Kidney (tissue), 14 donors: Measurements from ENCODE around the gene PHACTR1. TPM values are rescaled to one million over a fixed set of nuclear protein-coding genes. Genes with fewer than 3 reads are reported as not detected.
A peak's percentile ranks its signal among the peaks of the same experiment; 100 is the strongest.

ENCODE experiments used
- DNase-seq, 5 donors: peaks; one replicate each; pipeline ENCODE4 v3.0.0-alpha.2; 2013 to 2020
- FAIRE-seq: peaks from 2 replicates; lab custom pipeline; 2012; peaks lifted over from hg19 to GRCh38; lab: Jason Lieb, UNC
- H3K27ac ChIP-seq, 2 donors: one replicate each; pipeline ENCODE4 v1.7.0; 2013; ENCODE audit warnings: low read depth in 2 of 2, low read length in 2 of 2, inconsistent platforms in 1 of 2
- H3K27me3 ChIP-seq: one replicate; pipeline ENCODE4 v1.7.1; 2013; ENCODE audit warnings: low read length, inconsistent platforms; ENCODE audit not compliant: control insufficient read depth, insufficient read depth
- H3K36me3 ChIP-seq, 3 donors: one replicate each; pipeline versions ENCODE4 v1.7.0 to v1.7.1; 2013; ENCODE audit warnings: low read length in 3 of 3, control low read depth in 1 of 3, inconsistent platforms in 1 of 3; ENCODE audit not compliant: insufficient read depth in 3 of 3, control insufficient read depth in 2 of 3
- H3K4me1 ChIP-seq, 3 donors: one replicate each; pipeline versions ENCODE4 v1.7.0 to v1.7.1; 2013; ENCODE audit warnings: low read length in 3 of 3, inconsistent platforms in 1 of 3, low read depth in 1 of 3; ENCODE audit not compliant: control insufficient read depth in 2 of 3, insufficient read depth in 2 of 3
- H3K4me3 ChIP-seq, 3 donors: one replicate each; pipeline versions ENCODE4 v1.7.0 to v1.8.1; 2013; ENCODE audit warnings: low read length in 3 of 3, control low read depth in 1 of 3, inconsistent platforms in 1 of 3
- H3K9ac ChIP-seq, 3 donors: one replicate each; pipeline versions ENCODE4 v1.7.0 to v1.7.1; 2013; ENCODE audit warnings: low read length in 3 of 3, control low read depth in 1 of 3, inconsistent platforms in 1 of 3
- H3K9me3 ChIP-seq, 3 donors: one replicate each; pipeline versions ENCODE4 v1.7.0 to v1.7.1; 2013; ENCODE audit warnings: low read length in 3 of 3, control low read depth in 1 of 3, inconsistent platforms in 1 of 3; ENCODE audit not compliant: control insufficient read depth in 2 of 3, insufficient read depth in 1 of 3
- intact Hi-C: fragments of 100-400 bp; cut with DNase I; formaldehyde crosslinking; loops from one replicate; pipeline ENCODE4 v1.11.1; 2022
- polyA plus RNA-seq: library from polyadenylated mRNA; stranded (reverse); fragments of 350-450 nt; fragmentation: Illumina TruSeq; extraction: RNeasy Lipid Tissue Mini Kit (QIAGEN cat#74804); gene quantifications from one replicate; pipeline ENCODE4 v1.2.3, GENCODE V29; 2014; ENCODE audit warnings: low read depth, low replicate concordance; ENCODE audit not compliant: insufficient read depth
- total RNA-seq: library from RNA; stranded (reverse); fragmentation: NEBNext Ultra II Directional; extraction: Animal tissue kit (Norgen Biotek cat#: 25700); gene quantifications from one replicate; pipeline ENCODE4 v1.2.1, GENCODE V29; 2021
- TF ChIP-seq, protein P1 (sequence below): IDR thresholded peaks from 3 replicates; pipeline ENCODE4 v1.5.1; 2012; ENCODE audit warnings: mild to moderate bottlenecking, moderate library complexity, borderline replicate concordance; ENCODE audit not compliant: insufficient read depth; ENCODE audit errors: extremely low read depth
- donor health status: control.
- donor health status: control.
- donor health status: control.
- donor health status: control.
- donor health status: control.
- donor health status: DM: yes; HTN: yes; CAD: no.
- donor health status: Normal renal cell carcinoma (clear cell type).

PHACTR1 gene
- total and polyA plus RNA-seq, 2 donors from 2014 or later: 3.3 to 33.6 TPM

DNA sequence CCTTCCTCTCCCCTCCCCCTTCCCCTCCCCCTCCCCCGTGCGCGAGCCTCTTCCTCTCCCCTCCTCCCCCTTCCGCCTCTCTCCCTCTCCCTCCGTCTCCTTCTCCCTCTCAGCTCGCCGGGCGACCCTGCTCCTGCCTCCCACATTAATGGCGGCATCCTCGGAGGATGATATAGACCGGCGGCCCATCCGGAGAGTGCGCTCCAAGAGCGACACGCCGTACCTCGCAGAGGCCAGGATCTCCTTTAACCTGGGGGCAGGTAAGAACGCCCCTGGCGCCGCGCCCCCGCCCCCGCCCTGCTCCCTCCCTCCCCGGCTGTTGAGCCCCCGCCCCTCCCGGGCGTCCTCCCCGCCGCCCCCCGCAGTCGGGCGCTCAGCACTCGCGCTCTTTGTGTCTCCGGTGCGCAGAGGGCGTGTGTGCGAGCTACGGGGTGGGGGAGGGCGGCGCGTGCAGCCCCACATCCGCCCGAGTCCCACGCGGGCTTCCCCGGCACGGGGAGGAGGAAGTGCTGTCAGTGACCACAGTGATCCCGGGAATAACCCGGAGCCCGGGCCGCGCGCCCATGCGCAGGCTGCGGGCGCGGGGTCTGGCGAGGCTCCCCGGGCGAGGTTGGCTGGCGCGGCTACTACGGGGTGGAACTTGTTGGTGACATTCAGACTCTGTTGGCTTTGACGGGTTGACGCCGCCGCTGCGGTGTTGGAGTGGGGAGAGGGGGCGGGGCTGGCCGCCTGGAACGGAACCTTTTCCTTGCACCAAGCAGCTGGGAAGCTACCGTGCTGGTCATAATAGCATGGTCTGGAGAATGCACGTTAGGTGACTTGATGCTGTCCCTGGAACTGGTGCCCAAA lies 33.2 kb downstream of the PHACTR1 start:
- Histone ChIP-seq H3K36me3 (no peaks in the 10 kb centered on the region), H3K4me1 (no peaks in the 10 kb centered on the region), H3K27me3 (peaks cover 6% of the 10 kb centered on the region), H3K27ac (no peak overlapping the region), H3K9ac (no peak overlapping the region), H3K4me3 (no peak overlapping the region), H3K9me3 (peaks cover 0 to 5% (median 0%) of the 10 kb centered on the region in 3 donors)
- DNase-seq (peak in 4 of 5 donors; percentile 15 to 47 (median 18)), FAIRE-seq (no peak)
- intact Hi-C loops: no loop called here
- TF ChIP-seq, protein P1, sequence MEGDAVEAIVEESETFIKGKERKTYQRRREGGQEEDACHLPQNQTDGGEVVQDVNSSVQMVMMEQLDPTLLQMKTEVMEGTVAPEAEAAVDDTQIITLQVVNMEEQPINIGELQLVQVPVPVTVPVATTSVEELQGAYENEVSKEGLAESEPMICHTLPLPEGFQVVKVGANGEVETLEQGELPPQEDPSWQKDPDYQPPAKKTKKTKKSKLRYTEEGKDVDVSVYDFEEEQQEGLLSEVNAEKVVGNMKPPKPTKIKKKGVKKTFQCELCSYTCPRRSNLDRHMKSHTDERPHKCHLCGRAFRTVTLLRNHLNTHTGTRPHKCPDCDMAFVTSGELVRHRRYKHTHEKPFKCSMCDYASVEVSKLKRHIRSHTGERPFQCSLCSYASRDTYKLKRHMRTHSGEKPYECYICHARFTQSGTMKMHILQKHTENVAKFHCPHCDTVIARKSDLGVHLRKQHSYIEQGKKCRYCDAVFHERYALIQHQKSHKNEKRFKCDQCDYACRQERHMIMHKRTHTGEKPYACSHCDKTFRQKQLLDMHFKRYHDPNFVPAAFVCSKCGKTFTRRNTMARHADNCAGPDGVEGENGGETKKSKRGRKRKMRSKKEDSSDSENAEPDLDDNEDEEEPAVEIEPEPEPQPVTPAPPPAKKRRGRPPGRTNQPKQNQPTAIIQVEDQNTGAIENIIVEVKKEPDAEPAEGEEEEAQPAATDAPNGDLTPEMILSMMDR: no peak

DNA sequence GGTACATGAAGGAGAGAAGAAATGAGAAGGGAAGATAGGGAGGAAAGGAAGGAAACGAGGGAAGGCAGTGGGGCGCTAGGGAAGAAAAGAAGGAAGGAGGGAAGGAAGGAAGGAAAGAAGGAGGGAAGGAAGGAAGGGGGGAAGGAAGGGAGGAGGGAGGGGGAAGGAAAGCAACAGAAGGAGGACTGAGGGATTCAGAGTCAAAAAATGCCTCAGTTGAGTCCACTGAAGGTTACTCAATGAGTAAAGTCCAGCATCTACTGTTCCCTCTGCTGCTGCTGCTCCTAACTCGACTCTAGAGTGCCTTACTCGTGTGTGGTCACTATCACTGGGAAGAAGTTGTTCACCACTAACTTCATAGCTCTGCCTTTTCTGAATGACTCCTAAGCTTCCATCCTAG lies 33.8 kb downstream of the PHACTR1 start:
- no peak overlapping the region for H3K4me3 ChIP-seq
- no peak for DNase-seq
- TF ChIP-seq, protein P1: no peak
- FAIRE-seq: no peak
- peaks cover 0 to 5% (median 0%) of the 10 kb centered on the region in 3 donors for H3K9me3 ChIP-seq
- H3K27me3 ChIP-seq: peaks cover 6% of the 10 kb centered on the region
- no peak overlapping the region for H3K27ac ChIP-seq
- no peaks in the 10 kb centered on the region for H3K36me3 ChIP-seq
- no peak overlapping the region for H3K9ac ChIP-seq
- intact Hi-C loops: no loop called here
- H3K4me1 ChIP-seq: no peaks in the 10 kb centered on the region

GRCh38 chr6:12751694-12752325 lies 35.2 kb downstream of the PHACTR1 start:
- FAIRE-seq (no peak), DNase-seq (peak in 4 of 5 donors; percentile 71 to 88 (median 86))
- intact Hi-C loops: no loop called here
- H3K4me1 ChIP-seq: no peaks in the 10 kb centered on the region
- no peaks in the 10 kb centered on the region for H3K36me3 ChIP-seq
- no peak overlapping the region for H3K9ac ChIP-seq
- no peaks in the 10 kb centered on the region for H3K9me3 ChIP-seq
- TF ChIP-seq, protein P1: no peak
- no peak overlapping the region for H3K4me3 ChIP-seq
- H3K27me3 ChIP-seq: peaks cover 6% of the 10 kb centered on the region
- no peak overlapping the region for H3K27ac ChIP-seq
